Measurements from ENCODE around the gene SART1.

DNA sequence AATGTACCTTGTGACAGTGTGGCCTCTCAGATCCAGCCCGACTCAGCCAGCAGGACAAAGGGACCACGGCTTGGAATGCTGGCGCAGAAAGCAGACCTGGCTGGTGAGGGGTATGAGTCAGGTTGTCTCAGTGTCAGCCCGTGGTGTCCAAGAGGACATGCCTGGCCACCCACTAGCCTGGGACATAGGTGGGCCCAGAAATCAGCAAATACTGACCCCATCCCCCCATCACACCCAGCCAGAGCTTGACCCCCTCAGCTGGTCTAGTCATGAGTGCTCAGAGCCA is 45.3 kb downstream of the SART1 start:
- no peak for TF ChIP-seq POLR2A (IDR thresholded peaks at IDR 0.05; ENCODE audit: low read length)
- TF ChIP-seq GATA1 (IDR thresholded peaks at IDR 0.05; ENCODE audit: low read depth, low read length), result no peak
